NCI-H1417 treated with DMSO at 0.1 percent for 48 hours (cell line): ENCODE results near the gene DPP3.
"Not testable (repeated sequence)": the region's sequence is repeated elsewhere in the genome, so short reads cannot be mapped to it uniquely, and the experiment has no call there.

Source experiments
- DNase-seq: peaks from one replicate; lab custom pipeline; 2025; lab: John Stamatoyannopoulos, UW

DPP3 gene

DNA sequence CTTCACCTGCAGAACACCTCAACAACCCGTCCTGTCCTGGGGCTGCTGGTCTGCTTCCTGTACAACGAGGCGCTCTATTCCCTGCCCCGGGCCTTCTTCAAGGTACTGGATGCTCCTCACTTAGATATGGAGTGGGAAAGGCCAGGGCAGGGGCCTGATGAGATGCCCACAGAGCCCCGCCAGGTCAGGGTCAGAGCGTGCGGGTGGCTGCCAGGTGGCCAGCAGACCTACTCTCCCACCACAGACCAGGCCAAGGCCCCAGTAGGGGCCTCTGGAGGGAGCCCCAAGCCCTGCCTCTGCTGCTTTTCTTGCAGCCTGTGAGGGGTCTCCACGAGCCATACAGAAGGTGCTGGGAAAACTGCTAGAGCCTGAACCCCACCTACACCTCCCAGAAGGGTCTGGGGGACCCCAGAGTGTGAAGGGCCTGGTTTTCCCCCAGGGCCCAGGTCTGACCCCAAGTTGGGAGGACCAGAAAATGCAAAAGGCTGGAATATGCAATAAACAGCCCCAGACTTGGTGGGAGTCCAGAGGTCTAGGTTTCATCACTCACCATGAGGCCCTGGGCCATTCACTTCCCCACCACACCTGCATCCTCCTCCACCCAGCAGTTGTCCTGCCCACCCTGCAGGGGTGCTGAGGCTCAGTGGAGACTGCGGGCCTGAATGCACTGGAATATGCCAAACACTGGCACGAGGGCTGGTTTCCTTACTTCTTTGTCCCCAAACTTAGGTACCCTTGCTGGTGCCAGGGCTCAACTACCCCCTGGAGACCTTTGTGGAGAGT lies 50.9 kb downstream of the DPP3 start:
- DNase-seq, result no peak

DNA sequence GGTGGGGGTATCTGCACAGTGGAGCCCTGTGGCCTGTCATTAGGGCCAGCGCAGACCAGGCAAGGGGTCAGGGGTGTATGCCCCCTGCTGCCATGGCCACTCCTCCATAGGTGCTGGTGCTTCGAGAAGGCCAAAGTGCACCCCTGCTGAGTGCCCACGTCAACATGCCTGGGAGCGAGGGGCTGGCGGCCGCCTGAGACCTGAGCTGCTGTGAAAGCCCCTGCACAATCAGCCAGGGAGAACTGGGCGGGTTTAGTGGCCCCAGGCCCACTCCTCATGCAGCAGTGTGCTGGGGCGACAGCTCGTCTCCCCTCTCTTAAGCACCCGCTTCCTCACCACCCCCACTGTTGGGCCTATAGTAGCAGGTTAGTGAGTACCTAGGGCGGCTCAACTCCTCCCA lies 51.6 kb downstream of the DPP3 start:
- DNase-seq, result no peak

DNA sequence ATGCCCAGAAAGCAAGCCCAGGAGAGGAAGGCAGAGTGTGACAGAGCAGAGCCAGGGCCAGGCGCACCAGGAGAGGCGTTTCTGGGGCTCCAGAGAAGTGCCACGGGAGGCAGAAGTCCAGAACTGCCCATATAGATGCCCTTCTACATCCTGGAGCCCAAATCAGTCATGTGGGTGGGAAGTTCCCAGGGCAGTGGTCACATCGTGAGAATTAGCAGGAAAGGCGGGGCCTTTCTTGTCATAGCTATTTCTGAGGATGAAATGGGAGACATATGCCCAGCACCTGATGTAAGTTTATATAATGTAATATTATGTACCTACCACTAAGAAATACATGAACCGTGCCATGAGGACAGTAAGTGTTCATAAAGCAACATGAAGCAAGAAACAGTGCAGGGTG lies 52.5 kb downstream of the DPP3 start:
- DNase-seq, result no peak

DNA sequence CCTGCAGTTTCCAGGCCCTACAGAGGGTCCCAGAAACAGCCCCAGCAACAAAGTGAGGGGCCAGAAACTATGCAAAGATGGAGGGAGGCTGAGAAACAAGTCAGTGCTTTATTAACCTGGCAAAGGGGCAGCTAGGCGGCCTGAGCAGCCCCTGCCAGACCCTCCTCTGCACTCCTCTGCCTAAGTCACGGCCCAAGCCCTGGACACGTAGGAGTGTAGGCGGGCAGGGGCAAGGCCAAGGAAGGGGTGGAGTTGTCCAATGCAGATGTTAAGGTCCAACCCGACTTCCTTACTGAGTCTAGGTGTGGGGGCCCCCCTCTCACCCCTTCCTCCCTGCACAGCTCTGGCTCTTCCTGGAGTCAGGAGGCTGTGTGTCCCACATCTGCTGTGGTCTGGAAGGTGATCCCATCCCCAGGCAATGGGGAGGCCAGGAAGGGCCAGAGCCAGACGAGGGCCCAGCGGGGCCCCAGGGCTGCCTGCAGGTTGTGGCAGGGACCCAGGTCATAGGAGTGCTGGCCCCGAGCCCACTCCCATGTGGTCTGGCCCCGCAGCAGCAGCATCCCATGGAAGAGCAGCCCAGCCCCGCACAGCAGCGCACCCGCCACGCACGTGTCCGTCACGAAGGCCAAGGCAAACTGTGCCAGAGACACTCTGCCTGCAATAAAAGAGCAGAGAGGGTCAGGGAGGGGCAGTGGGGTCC lies 59.1 kb downstream of the DPP3 start:
- no peak for DNase-seq

DNA sequence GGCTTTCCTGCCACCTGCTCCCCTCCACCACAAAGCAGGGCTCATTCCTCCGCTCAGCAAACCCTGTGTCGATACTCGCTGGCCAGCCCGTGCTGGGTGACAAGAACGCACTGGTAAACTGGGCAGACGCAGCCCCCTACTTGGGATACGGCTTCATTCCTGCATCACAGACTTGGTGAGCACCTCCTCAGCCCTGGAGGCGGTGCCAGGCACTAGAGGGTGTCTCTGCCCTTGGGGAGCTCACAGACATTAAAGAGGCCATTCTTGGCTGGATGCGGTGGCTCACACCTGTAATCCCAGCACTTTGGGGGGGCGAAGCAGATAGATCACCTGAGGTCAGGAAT lies 59.6 kb downstream of the DPP3 start:
- DNase-seq, result no peak

DNA sequence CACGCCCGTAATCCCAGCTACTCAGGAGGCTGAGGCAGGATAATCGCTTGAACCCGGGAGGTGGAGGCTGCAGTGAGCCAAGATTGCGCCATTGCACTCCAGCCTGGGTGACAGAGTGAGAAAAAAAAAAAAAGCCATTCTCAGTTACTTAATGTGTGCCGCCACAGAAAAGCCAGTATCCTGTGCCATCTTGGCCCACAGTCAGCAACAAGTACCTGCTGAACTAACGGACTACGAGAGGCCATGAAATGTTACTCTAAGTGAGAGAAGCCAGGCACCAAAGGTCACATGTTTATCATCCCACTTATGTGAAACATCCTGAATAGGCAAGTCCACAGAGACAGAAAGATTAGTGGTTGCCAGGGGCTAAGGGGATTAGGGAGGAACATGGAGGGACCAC lies 60.4 kb downstream of the DPP3 start:
- DNase-seq, result not testable (repeated sequence)

DNA sequence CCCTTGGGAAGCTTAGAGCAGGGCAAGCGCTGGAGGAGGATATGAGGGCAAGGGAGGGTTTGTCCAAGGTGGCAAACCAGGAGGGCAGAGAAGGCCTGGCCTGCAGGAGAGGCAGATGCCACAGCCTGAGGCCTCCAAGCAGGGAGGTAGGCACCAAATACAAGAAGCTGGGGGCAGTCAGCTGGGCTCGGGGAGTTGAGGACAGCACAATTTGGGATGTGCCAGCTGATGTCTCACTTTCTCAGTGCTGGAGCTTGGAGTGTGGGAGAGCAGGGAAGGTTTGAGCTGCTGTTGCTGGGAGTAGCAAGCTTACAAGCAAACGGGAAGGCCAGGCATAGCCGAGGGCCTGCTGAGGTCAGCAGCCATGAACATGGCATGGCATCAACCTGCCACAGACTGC lies 61.7 kb downstream of the DPP3 start:
- no peak for DNase-seq

DNA sequence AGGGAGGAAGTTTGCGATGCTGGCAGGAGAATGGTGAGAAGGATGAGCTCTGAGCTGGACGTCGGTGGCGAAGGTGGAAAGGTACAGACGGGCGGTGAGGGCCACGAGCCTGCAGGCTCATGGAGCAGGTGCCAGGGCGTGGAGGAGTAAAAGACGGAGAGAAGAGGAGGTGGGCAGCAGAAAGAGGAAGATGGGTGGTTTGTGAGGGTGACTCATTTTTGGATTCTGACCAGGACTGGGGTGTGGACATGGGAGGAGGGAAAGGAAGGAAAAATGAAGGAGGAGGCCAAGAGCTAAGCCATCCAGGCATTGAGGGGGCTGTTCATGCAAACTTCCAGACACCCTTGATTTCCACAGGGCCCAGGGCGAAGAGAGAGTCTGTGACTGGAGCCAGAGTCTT lies 62.1 kb downstream of the DPP3 start:
- DNase-seq, result no peak

DNA sequence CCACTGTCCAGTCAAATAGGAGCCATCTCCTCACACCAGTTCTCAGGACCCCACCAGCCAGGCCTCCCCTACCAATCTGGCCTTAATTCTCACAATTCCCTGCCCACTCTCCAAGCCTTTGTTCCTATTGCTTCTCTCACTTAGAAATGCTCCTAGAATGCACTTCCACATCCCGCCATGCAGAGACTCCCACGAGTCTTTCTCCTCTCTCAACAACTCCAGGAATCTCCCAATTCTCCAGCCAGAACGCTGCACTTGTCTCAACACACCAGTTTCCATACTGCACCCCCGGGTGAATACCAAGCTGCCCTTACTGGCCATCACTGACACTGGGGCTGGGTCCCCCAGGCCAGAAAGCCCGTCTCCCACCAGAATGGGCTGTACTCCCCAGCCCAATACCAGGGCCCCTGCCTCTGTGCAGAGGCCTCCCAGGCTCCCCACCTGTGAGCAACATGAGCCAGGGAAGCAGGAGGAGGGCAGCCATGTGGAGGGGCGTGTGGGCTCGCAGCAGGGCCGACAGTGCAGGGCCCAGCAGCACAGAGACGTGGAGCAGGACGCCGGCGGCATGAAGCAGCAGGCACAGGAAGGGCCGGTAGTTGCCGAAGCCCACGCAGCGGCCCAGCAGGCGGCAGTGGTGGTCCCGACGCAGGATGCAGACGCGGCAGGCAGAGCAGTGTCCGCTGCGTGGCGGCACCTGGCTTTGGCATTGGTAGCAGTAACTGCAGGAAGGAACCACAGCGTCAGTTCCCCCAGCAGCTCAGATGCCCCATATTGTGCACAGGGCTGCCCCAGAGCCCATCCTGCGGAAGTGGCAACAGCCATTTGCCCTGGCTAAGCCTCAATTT lies 63.3 kb downstream of the DPP3 start:
- no peak for DNase-seq

DNA sequence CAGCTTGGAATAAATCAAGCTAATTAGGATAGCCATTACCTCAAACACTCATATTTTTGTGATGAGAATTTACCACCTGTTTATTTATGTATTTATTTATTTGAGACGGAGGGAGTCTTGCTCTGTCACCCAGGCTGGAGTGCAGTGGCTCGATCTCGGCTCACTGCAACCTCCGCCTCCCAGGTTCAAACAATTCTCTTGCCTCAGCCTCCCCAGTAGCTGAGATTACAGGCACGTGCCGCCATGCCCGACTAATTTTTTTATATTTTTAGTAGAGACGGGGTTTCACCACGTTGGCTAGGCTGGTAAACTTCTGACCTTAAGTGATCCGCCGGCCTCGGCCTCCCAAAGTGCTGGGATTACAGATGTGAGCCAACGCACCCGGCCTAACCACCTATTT lies 64.7 kb downstream of the DPP3 start:
- DNase-seq, result not testable (repeated sequence)

DNA sequence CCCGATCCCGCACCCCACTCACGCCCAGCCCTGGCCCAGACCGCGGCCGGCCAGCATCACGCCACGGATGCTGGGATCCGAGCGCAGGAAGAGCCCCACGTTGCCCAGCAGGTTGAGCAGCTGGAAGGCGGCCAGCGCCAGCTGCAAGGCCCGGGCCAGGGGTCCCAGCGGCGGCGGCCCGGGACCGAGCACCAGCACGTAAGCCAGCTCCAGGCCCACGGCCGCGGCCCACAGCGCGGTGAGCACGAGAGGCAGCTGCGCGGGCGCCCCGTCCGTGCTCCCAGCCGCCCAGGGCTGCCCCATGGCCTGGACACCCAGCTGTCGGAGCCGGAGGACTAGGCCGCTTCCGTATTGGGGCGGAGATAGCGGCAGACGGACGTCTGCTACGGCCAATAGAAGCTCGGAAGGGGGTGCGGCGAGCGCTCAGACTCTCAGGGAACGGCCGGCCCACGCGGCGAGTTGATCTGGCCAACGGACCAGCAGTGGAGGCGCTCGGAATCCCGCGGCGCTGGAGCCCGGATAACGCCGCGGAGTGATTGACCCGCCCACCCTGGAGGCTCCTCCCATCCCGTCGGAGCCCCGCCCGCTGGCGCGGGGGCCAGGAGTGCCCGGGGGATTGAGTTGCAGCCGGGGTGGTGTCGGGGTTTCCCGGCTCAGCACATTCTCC lies 65.6 kb downstream of the DPP3 start, which contains the start of gene ZDHHC24:
TSS of gene ZDHHC24 (minus strand) at position 348 of the 667 bp plus-strand sequence. CDS start at position 303, 45 bp downstream.
- DNase-seq, result peak; percentile 85

DNA sequence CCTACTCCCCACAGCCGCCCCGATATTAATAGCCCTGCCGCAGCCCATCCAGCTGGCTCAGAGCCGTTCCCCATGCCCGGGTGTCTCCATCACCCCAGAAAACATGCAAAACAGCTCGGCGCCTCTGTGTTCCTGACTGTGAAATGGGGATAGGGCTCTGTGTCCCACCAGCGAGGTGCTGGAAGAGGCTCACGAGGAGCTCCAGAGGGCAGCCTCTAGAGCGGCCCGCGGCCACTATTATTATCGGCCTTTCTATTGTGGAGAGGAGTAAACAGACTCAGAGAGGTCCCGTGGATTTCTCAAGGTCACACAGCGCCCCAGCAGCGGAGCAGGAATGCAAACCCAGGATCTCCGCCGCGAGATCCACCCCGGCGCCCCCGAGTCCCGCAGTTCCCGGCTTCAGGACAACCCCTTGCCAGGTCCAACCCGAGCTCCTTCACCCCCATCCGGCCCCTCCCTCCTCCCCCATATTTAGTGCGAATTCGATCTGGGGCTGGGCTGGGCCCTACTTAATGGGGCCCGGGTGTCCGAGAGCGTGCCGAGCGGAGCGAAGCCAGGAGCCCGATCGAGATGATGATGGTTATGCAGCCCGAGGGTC lies 66.2 kb downstream of the DPP3 start, which contains the start of gene ACTN3:
TSS of gene ACTN3 (plus strand) at position 536 of the 598 bp plus-strand sequence. CDS start at position 571, 35 bp downstream.
- DNase-seq, result no peak

DNA sequence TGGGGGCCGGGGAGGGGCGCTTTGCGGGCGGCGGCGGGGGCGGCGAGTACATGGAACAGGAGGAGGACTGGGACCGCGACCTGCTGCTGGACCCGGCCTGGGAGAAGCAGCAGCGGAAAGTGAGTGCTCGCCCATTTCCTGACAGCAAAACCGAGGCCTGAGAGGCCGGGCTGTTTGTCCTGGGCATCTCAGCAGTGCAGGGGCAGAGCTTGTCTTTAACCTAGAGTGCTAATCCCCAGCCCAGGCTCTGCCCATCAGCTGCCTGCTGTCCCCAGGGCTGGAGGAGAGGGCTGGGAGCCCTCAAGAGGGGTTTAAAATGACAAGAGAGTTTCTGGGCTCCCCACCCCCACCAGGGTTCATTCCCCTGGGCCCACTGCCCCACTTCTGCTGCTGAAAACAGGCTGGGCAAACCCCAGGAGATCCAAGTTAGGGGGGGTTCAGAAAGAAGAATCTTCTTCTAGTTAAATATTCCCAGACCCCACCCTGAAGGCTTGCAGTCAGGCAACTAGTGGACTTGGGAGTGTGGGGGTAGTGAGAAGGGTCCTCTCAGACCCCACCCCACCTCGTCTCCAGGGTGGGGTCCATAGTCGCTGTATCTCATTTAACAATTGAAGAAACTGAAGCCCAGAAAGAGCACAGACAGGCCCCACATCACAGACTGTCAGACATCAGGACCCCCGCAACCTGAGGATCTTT lies 66.9 kb downstream of the DPP3 start:
- DNase-seq, result no peak

DNA sequence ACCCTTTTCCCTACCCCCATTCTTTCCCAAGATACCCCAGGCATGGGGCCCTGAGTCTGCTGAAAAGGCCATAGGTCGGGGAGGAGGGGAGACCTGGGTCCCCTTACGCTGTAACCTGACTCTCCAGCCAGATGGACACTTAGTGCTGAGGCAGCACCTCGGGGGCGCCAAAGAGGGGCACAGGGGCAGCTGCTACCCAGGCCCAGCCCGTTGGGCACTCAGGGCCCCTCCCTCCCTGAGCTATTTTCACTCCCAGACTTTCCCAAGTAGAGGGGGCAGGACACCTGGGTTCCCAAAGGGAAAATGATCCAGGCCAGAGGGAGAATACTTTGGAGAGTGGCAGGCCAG lies 67.4 kb downstream of the DPP3 start:
- no peak for DNase-seq

DNA sequence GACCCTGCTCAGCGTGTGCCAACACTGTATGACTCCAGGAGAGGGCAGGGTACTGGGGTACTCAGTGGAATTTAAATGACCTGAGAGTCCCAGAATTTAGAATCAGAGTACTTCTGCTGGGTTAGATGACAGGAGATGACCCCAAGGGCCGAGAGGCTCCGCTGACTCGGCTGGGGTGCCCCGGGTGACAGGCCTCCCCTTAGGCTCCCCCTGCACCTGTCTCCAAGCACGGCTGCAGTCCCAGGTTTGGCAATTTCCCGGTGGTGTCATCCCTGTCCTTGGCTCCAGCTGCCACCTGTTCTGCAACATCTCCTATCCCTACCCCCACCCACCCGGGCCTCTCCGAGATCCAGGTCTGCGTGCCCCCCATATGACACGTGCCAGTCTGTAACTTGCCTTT lies 67.8 kb downstream of the DPP3 start:
- DNase-seq, result no peak

DNA sequence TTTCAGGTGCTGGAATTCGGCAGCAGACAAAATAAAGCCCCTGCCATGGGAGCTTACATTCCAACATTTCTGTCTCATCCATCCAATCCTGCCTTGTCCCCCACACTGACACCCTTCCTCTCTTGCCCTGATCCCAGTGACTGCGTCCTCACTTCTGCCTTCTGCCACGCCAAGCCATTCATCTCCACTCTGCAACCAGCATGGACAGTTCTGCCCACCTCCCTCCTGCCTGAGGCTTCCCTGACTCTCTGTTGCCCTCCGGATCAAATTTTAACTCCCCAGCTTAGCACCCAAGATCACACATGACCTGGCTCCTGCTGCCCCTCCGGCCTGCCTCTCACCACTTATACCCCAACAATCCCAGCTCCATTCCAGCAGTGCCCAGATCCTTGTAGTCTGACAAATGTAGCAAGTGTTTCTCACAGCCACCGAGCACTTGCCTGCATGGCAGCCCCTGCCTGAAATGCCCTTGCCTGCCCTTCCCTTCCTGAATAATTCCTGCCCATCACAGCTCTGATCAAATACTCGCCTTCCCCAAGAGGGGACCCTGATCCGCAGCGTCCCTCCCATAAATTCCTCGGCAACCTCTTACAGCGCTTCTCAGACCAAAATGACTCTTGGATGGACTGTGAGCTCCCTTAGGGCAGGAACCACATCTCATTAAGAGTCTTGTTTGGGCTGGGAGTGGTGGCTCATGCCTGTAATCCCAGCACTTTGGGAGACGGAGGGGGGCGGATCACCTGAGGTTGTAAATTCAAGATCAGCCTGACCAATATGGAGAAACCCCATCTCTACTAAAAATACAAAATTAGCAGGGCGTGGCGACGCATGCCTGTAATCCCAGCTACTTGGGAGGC lies 68.8 kb downstream of the DPP3 start:
- DNase-seq, result no peak

DNA sequence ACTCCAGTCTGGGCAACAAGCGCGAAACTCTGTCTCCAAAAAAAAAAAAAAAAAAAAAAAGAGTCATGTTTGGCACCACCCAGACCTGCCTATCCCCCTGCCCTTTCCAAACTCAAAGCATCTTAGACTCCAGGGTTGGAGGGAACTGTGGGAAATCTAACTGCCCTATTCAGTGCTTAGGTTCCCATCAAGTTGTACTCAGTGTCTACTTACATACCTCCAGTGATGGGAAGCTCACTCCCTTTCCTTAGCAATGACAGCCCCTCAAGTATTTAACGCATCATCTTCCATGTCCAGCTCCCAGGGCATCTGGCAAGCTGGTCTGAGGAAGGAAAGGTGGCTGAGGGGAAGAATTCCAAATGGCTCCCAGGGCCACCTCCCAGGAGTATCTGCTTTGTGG lies 69.5 kb downstream of the DPP3 start:
- DNase-seq, result no peak

DNA sequence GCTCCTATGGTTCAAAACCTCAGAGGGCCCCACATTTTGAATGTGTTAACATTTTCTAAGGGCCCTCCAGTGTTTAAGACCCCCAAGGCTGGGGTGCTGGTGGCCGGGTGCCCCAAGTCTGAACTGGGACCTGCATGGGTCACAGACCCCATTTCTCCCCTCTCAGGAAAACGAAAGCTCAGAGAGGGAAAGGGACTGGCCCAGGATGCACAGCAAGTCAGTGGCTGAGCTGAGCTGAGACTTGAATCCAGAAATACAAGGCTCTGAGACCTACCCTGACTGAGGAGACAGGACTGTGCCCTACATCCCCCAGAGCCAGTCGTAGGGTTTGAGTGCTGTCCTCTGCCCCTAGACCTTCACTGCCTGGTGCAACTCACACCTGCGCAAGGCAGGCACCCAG lies 70.7 kb downstream of the DPP3 start:
- no peak for DNase-seq

DNA sequence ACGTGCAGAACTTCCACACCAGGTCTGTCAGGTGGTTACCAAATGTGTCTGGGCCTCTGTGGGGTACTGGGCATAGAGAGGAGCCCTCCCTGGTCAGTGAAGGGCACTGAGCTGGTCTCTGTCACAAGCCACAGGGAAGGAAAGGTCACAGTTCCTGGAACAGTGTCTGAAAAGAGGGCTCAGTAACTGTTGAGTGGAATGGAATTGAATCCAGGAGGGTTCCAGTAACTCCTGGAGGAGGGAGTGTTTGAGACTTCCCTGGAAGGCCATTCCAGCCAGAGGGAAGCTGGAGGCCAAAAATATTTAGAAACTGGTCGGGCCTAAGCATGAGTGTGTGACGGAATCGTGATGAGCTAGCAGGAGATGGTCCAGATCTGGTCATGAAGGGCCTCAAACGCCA lies 74.4 kb downstream of the DPP3 start:
- no peak for DNase-seq

DNA sequence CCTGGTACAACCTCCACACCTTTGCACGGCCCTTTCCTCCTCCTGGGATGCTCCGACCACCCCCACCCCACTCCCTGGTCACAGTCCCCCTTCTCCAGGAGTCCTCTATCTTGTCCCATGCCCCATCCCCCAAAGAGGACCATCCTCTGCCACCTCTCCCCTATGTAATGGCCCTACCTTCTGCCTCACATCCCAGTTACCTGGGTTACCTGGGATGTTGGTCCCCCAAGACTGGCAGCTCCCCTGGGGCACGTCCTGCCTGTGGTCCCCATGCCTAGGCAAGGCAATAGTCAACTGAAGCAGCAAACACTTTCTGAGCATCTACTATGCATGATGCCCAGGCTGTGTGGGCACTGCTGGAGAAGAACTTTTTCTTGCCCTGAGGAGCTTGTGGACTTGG lies 75.2 kb downstream of the DPP3 start:
- DNase-seq, result no peak
